ENCODE measurements around the gene DDB1.

DNA sequence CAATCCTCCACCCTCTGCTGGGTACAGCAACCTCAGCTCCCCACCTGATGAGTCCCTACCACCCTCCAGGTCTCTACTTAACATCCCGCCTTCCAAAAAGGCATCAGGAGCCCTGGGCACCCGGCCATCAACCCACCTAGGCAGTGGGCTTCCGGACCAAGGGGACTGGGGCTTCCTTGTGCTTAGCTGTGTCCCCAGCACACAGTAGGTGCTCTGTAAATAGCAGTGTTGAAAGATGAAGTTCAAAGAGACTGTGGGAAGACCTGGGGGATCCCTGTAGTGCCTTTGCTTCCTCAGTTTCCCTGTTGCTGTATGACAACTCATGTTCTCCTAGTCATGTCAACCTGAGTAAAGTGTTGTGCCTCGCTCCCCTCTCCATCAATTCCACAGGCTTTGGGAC lies 58.8 kb downstream of the DDB1 start:
- TF ChIP-seq CTCF (IDR thresholded peaks at IDR 0.05) (no peak), POLR2A (IDR thresholded peaks at IDR 0.05) (no peak)

Measured in adrenal gland (tissue), 5 donors.